HepG2 (cell line): ENCODE data around the gene AMOTL2. TPM values are rescaled to one million over a fixed set of nuclear protein-coding genes. Genes with fewer than 3 reads are reported as not detected.
A peak's percentile ranks its signal among the peaks of the same experiment; 100 is the strongest.

Source experiments
- ESRRA ChIP-seq: sonication (generic); formaldehyde crosslinking; IDR thresholded peaks from 2 replicates; pipeline ENCODE4 v1.5.1; 2020; ENCODE audit warnings: mild to moderate bottlenecking, low read depth, missing genetic modification reagents
- RFXAP ChIP-seq: sonication (generic); formaldehyde crosslinking; IDR thresholded peaks from 2 replicates; pipeline ENCODE4 v1.4.0; 2020; ENCODE audit warnings: missing genetic modification reagents, borderline replicate concordance
- TAF1 ChIP-seq: sonication (generic); formaldehyde crosslinking; IDR thresholded peaks from 2 replicates; pipeline ENCODE4 v1.4.0; 2020; ENCODE audit warnings: missing genetic modification reagents
- ZNF12 ChIP-seq: sonication (generic); formaldehyde crosslinking; IDR thresholded peaks from 2 replicates; pipeline ENCODE4 v1.5.0; 2020; ENCODE audit warnings: missing genetic modification reagents
- ZNF17 ChIP-seq: sonication (generic); formaldehyde crosslinking; IDR thresholded peaks from 2 replicates; pipeline ENCODE4 v1.5.0; 2020; ENCODE audit warnings: mild to moderate bottlenecking, missing genetic modification reagents
- ZNF331 ChIP-seq: sonication (generic); formaldehyde crosslinking; IDR thresholded peaks from 2 replicates; pipeline ENCODE4 v1.4.0; 2020; ENCODE audit warnings: missing genetic modification reagents
- ZNF441 ChIP-seq: sonication (generic); formaldehyde crosslinking; IDR thresholded peaks from 2 replicates; pipeline ENCODE4 v1.7.0; 2021; ENCODE audit warnings: missing genetic modification reagents, borderline replicate concordance
- ZNF546 ChIP-seq: sonication (generic); formaldehyde crosslinking; conservative IDR thresholded peaks from 2 replicates; pipeline ENCODE4 v1.8.1; 2023; ENCODE audit warnings: mild to moderate bottlenecking, missing genetic modification reagents
- ZNF607 ChIP-seq: sonication (generic); formaldehyde crosslinking; IDR thresholded peaks from 2 replicates; pipeline ENCODE4 v1.5.1; 2020; ENCODE audit warnings: missing genetic modification reagents, mild to moderate bottlenecking, borderline replicate concordance
- ZNF749 ChIP-seq: sonication (generic); formaldehyde crosslinking; IDR thresholded peaks from 2 replicates; pipeline ENCODE4 v1.8.0; 2022; ENCODE audit warnings: mild to moderate bottlenecking, missing genetic modification reagents, moderate library complexity, borderline replicate concordance
- ZNF788 ChIP-seq: sonication (generic); formaldehyde crosslinking; IDR thresholded peaks from 2 replicates; pipeline ENCODE4 v1.5.0; 2020; ENCODE audit warnings: mild to moderate bottlenecking, missing genetic modification reagents, borderline replicate concordance
- polyA plus RNA-seq, 8 experiments: library from polyadenylated mRNA; depleted of rRNA in 3 of 8; stranded (reverse) in 7 of 8; unstranded in 1 of 8; fragments of >200 nt; fragmentation: Illumina TruSeq in 4 of 8; extraction: Trizol in 4 of 8; gene quantifications; 2 replicates each; pipeline versions ENCODE4 v1.2.1 to v1.2.3, GENCODE V29; 2011 to 2016; ENCODE audit warnings: low read depth in 4 of 8, missing spikeins in 1 of 8, mixed read lengths in 1 of 8; ENCODE audit not compliant: insufficient read depth in 1 of 8
- total RNA-seq, 5 experiments: library from RNA; depleted of rRNA; stranded (reverse); fragments of >200 nt; fragmentation: Illumina TruSeq; extraction: Trizol; gene quantifications; 2 replicates each; pipeline ENCODE4 v1.2.3, GENCODE V29; 2016; ENCODE audit warnings: low read depth in 1 of 5
- TF ChIP-seq, protein P1 (sequence below), 2 experiments: sonication (generic) in 1 of 2; formaldehyde crosslinking in 1 of 2; IDR thresholded peaks; 2 replicates each; pipeline versions ENCODE4 v1.6.1 to v1.9.0; 2014 to 2022; ENCODE audit warnings: antibody characterized with exemption in 1 of 2, borderline replicate concordance in 1 of 2, inconsistent platforms in 1 of 2, low read depth in 1 of 2, missing genetic modification reagents in 1 of 2
- TF ChIP-seq, protein P2 (sequence below): sonication (generic); formaldehyde crosslinking; IDR thresholded peaks from 2 replicates; pipeline ENCODE4 v1.8.0; 2023; ENCODE audit warnings: mild to moderate bottlenecking, missing genetic modification reagents
- TF ChIP-seq, protein P3 (sequence below): sonication (generic); formaldehyde crosslinking; conservative IDR thresholded peaks from 2 replicates; pipeline ENCODE4 v1.8.0; 2022; ENCODE audit warnings: low read depth, missing genetic modification reagents
- TF ChIP-seq, protein P4 (sequence below): IDR thresholded peaks from 2 replicates; pipeline ENCODE4 v1.6.1; 2016; ENCODE audit warnings: missing biosample characterization, missing genetic modification reagents, low read depth

AMOTL2 gene
- total and polyA plus RNA-seq, 2 of the 13 experiments (the other 11 are each of a cell fraction or from before 2014, with no cell fraction given): 17.3 to 18.5 TPM

DNA sequence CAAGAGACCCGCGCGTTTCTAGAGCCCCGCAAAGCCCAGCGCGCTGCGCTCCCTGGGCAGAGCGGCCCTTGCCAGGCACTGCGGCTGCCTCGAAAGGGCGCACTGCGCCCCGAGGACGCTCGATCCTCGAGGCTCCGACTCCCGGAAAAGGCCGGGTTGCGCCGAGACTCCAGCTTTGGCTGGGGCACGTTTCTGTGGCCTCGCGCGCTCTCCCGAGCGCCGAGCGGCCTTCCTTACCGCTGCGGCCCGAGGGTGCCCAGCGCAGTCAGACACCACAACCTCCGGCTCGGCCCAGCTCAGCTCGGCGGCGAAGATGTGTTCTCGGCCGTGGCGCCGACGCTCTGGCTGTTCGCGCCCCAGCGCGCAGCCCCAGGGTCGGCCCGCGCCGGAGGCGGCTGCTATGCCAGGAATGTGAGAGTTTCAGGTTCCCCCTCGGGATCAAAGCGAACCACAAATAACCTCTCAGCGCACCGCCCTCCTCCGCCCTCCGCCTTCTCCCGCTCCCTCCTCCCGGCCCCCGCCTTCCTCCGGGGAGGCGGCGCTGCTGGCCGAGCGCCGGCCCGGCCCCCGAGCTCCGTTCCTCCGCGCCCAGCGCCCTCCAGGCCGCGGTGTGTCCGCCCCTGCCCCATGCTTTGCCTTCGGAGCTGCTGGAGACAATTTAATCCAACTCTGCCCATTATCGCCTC, at the start of gene AMOTL2 (continued):
- TF ChIP-seq, protein P1, sequence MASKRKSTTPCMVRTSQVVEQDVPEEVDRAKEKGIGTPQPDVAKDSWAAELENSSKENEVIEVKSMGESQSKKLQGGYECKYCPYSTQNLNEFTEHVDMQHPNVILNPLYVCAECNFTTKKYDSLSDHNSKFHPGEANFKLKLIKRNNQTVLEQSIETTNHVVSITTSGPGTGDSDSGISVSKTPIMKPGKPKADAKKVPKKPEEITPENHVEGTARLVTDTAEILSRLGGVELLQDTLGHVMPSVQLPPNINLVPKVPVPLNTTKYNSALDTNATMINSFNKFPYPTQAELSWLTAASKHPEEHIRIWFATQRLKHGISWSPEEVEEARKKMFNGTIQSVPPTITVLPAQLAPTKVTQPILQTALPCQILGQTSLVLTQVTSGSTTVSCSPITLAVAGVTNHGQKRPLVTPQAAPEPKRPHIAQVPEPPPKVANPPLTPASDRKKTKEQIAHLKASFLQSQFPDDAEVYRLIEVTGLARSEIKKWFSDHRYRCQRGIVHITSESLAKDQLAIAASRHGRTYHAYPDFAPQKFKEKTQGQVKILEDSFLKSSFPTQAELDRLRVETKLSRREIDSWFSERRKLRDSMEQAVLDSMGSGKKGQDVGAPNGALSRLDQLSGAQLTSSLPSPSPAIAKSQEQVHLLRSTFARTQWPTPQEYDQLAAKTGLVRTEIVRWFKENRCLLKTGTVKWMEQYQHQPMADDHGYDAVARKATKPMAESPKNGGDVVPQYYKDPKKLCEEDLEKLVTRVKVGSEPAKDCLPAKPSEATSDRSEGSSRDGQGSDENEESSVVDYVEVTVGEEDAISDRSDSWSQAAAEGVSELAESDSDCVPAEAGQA (IDR thresholded peaks at IDR 0.05; ENCODE audit: low read depth): no peak
- TF ChIP-seq, protein P1 (CRISPR knock-in tag; IDR thresholded peaks at IDR 0.05; ENCODE audit: borderline replicate concordance): peak; percentile 61; the same call in 1 of the 2 replicates
- TF ChIP-seq ESRRA (CRISPR knock-in tag) (peak; percentile 77), ZNF12 (CRISPR knock-in tag) (no peak), ZNF607 (peak; percentile 85), TAF1 (CRISPR knock-in tag) (peak; percentile 93), ZNF546 (CRISPR knock-in tag) (no peak), ZNF788 (CRISPR knock-in tag) (peak; percentile 49; the same call in 1 of the 2 replicates), RFXAP (CRISPR knock-in tag) (0 out of 2 replicates have a peak, but pooled peaks have one; percentile 43), ZNF441 (peak; percentile 58; the same call in 1 of the 2 replicates), ZNF749 (peak; percentile 55; the same call in 1 of the 2 replicates), ZNF331 (CRISPR knock-in tag) (peak; percentile 60; the same call in 1 of the 2 replicates), ZNF17 (no peak)
- TF ChIP-seq, protein P2, sequence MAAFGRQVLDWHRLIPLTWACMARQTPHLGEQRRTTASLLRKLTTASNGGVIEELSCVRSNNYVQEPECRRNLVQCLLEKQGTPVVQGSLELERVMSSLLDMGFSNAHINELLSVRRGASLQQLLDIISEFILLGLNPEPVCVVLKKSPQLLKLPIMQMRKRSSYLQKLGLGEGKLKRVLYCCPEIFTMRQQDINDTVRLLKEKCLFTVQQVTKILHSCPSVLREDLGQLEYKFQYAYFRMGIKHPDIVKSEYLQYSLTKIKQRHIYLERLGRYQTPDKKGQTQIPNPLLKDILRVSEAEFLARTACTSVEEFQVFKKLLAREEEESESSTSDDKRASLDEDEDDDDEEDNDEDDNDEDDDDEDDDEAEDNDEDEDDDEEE (CRISPR knock-in tag): peak; percentile 77
- TF ChIP-seq, protein P3, sequence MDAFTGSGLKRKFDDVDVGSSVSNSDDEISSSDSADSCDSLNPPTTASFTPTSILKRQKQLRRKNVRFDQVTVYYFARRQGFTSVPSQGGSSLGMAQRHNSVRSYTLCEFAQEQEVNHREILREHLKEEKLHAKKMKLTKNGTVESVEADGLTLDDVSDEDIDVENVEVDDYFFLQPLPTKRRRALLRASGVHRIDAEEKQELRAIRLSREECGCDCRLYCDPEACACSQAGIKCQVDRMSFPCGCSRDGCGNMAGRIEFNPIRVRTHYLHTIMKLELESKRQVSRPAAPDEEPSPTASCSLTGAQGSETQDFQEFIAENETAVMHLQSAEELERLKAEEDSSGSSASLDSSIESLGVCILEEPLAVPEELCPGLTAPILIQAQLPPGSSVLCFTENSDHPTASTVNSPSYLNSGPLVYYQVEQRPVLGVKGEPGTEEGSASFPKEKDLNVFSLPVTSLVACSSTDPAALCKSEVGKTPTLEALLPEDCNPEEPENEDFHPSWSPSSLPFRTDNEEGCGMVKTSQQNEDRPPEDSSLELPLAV (CRISPR knock-in tag): no peak
- TF ChIP-seq, protein P4, sequence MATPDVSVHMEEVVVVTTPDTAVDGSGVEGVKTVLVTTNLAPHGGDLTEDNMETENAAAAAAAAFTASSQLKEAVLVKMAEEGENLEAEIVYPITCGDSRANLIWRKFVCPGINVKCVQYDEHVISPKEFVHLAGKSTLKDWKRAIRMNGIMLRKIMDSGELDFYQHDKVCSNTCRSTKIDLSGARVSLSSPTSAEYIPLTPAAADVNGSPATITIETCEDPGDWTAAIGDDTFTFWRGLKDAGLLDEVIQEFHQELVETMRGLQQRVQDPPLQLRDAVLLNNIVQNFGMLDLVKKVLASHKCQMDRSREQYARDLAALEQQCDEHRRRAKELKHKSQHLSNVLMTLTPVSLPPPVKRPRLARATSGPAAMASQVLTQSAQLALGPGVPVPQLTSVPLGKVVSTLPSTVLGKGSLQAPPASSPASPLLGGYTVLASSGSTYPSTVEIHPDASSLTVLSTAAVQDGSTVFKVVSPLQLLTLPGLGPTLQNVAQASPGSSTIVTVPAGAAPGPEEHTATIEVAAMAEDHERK (CRISPR knock-in tag): no peak
